Subcutaneous abdominal adipose tissue (tissue), 5 donors: ENCODE data around the gene MYL3.

Experiments
- H3K27ac ChIP-seq: one replicate; pipeline ENCODE4 v1.7.0; 2013; ENCODE audit warnings: low read depth, mild to moderate bottlenecking, inconsistent platforms, low read length, moderate library complexity
- H3K27me3 ChIP-seq, 5 donors: one replicate each; pipeline ENCODE4 v1.7.0; 2013; ENCODE audit warnings: low read length in 5 of 5, inconsistent platforms in 1 of 5; ENCODE audit not compliant: control insufficient read depth in 5 of 5, insufficient read depth in 4 of 5
- H3K36me3 ChIP-seq, 5 donors: one replicate each; pipeline ENCODE4 v1.7.0; 2013; ENCODE audit warnings: low read length in 5 of 5; ENCODE audit not compliant: control insufficient read depth in 5 of 5, insufficient read depth in 5 of 5
- H3K4me1 ChIP-seq, 5 donors: one replicate each; pipeline ENCODE4 v1.7.0; 2013; ENCODE audit warnings: low read length in 5 of 5, mild to moderate bottlenecking in 3 of 5, moderate library complexity in 1 of 5; ENCODE audit not compliant: control insufficient read depth in 5 of 5, insufficient read depth in 5 of 5
- H3K4me3 ChIP-seq, 5 donors: one replicate each; pipeline ENCODE4 v1.7.0; 2013; ENCODE audit warnings: low read length in 5 of 5, low read depth in 1 of 5
- H3K9ac ChIP-seq, 5 donors: one replicate each; pipeline ENCODE4 v1.7.0; 2013; ENCODE audit warnings: low read length in 5 of 5, mild to moderate bottlenecking in 4 of 5, moderate library complexity in 3 of 5
- H3K9me3 ChIP-seq, 5 donors: one replicate each; pipeline ENCODE4 v1.7.0; 2013; ENCODE audit warnings: low read length in 5 of 5; ENCODE audit not compliant: control insufficient read depth in 5 of 5
- donor health status: healthy.
- donor health status: healthy.
- donor health status: healthy.
- donor health status: healthy.
- donor health status: healthy.

The MYL3 gene

GRCh38 chr3:46866720-46867549 is 3.7 kb upstream of the MYL3 start:
- peak overlapping the region; percentile 13 to 44 (median 21) for H3K4me3 ChIP-seq
- no peaks in the 10 kb centered on the region for H3K36me3 ChIP-seq
- H3K4me1 ChIP-seq, result peaks cover 15 to 66% (median 57%) of the 10 kb centered on the region in 5 donors
- no peaks in the 10 kb centered on the region for H3K27me3 ChIP-seq
- H3K9me3 ChIP-seq, result no peaks in the 10 kb centered on the region
- peak overlapping the region in 3 of 5 donors; percentile 33 to 49 (median 45) for H3K9ac ChIP-seq
- H3K27ac ChIP-seq, result peak overlapping the region; percentile 75

GRCh38 chr3:46866032-46866595 is 2.9 kb upstream of the MYL3 start:
- Histone ChIP-seq H3K4me3 (no peak overlapping the region), H3K9ac (peak overlapping the region in 1 of 5 donors; percentile 16), H3K4me1 (peaks cover 11 to 66% (median 57%) of the 10 kb centered on the region in 5 donors), H3K9me3 (no peaks in the 10 kb centered on the region), H3K36me3 (no peaks in the 10 kb centered on the region), H3K27ac (peak overlapping the region; percentile 75), H3K27me3 (no peaks in the 10 kb centered on the region)

- peaks cover 9 to 65% (median 53%) of the 10 kb centered on the region in 5 donors for H3K4me1 ChIP-seq
- H3K9me3 ChIP-seq, result no peaks in the 10 kb centered on the region
- peak overlapping the region in 2 of 5 donors; percentile 16 to 66 for H3K9ac ChIP-seq
- H3K36me3 ChIP-seq, result no peaks in the 10 kb centered on the region
- no peak overlapping the region for H3K27ac ChIP-seq
- H3K4me3 ChIP-seq, result no peak overlapping the region
- H3K27me3 ChIP-seq, result no peaks in the 10 kb centered on the region
Measured at GRCh38 chr3:46865546-46865945, 2.3 kb upstream of the MYL3 start.

GRCh38 chr3:46865031-46865507 is 1.8 kb upstream of the MYL3 start:
- Histone ChIP-seq H3K27ac (peak overlapping the region; percentile 16), H3K27me3 (no peaks in the 10 kb centered on the region), H3K9ac (peak overlapping the region in 3 of 5 donors; percentile 16 to 66 (median 37)), H3K4me1 (peaks cover 11 to 65% (median 53%) of the 10 kb centered on the region in 5 donors), H3K4me3 (no peak overlapping the region), H3K9me3 (no peaks in the 10 kb centered on the region), H3K36me3 (no peaks in the 10 kb centered on the region)

- H3K4me1 ChIP-seq, result peaks cover 11 to 64% (median 51%) of the 10 kb centered on the region in 5 donors
- H3K4me3 ChIP-seq, result no peak overlapping the region
- no peaks in the 10 kb centered on the region for H3K9me3 ChIP-seq
- peak overlapping the region in 3 of 5 donors; percentile 30 to 60 (median 37) for H3K9ac ChIP-seq
- H3K36me3 ChIP-seq, result no peaks in the 10 kb centered on the region
- H3K27me3 ChIP-seq, result no peaks in the 10 kb centered on the region
- peak overlapping the region; percentile 16 for H3K27ac ChIP-seq
Measured at GRCh38 chr3:46864061-46864881, 1.0 kb upstream of the MYL3 start.

- Histone ChIP-seq H3K27ac (no peak overlapping the region), H3K4me1 (peaks cover 7 to 49% (median 34%) of the 10 kb centered on the region in 5 donors), H3K4me3 (no peak overlapping the region), H3K36me3 (no peaks in the 10 kb centered on the region), H3K9me3 (no peaks in the 10 kb centered on the region), H3K27me3 (no peaks in the 10 kb centered on the region), H3K9ac (no peak overlapping the region)
Measured at GRCh38 chr3:46862369-46863025, 747 bp downstream of the MYL3 start.

- Histone ChIP-seq H3K4me3 (no peak overlapping the region), H3K9ac (no peak overlapping the region)
Measured at GRCh38 chr3:46861605-46862368, 1.5 kb downstream of the MYL3 start.

GRCh38 chr3:46860810-46861604 is 2.2 kb downstream of the MYL3 start:
- no peak overlapping the region for H3K4me3 ChIP-seq
- H3K36me3 ChIP-seq, result no peaks in the 10 kb centered on the region
- H3K9ac ChIP-seq, result no peak overlapping the region
- no peaks in the 10 kb centered on the region for H3K9me3 ChIP-seq
- H3K4me1 ChIP-seq, result peaks cover 2 to 48% (median 38%) of the 10 kb centered on the region in 5 donors
- no peak overlapping the region for H3K27ac ChIP-seq
- no peaks in the 10 kb centered on the region for H3K27me3 ChIP-seq

More at GRCh38 chr3:46861605-46862368, 1.5 kb downstream of the MYL3 start:
- no peaks in the 10 kb centered on the region for H3K9me3 ChIP-seq
- peaks cover 2 to 49% (median 32%) of the 10 kb centered on the region in 5 donors for H3K4me1 ChIP-seq
- no peak overlapping the region for H3K27ac ChIP-seq
- no peaks in the 10 kb centered on the region for H3K36me3 ChIP-seq
- no peaks in the 10 kb centered on the region for H3K27me3 ChIP-seq
